BJ (cell line): Measurements from ENCODE around the gene TIGD2. TPM values are rescaled to one million over a fixed set of nuclear protein-coding genes. Genes with fewer than 3 reads are reported as not detected.

Source experiments
- CTCF ChIA-PET: fragments of 350-600 bp; formaldehyde crosslinking; extraction: SDS; loops from one replicate; lab custom pipeline; 2021; ENCODE audit warnings: antibody characterized with exemption, inconsistent platforms; lab: Yijun Ruan, JAX
- POLR2A ChIA-PET: fragments of 300-600 bp; sonication (Branson Sonifier 250); formaldehyde crosslinking; extraction: SDS; loops from one replicate; lab custom pipeline; 2021; ENCODE audit warnings: antibody characterized with exemption; lab: Charles Lee
- DNase-seq: peaks from one replicate; pipeline ENCODE4 v3.0.0-alpha.2; 2011; ENCODE audit warnings: low read depth
- H3K27me3 ChIP-seq: 2 replicates; pipeline ENCODE4 v1.6.0; 2011; ENCODE audit warnings: low read length; ENCODE audit not compliant: control insufficient read depth, insufficient read depth
- H3K36me3 ChIP-seq: 2 replicates; pipeline ENCODE4 v1.5.1; 2011; ENCODE audit warnings: low read length; ENCODE audit not compliant: control insufficient read depth, insufficient read depth
- H3K4me3 ChIP-seq: 2 replicates; pipeline ENCODE4 v1.5.1; 2011; ENCODE audit warnings: low read depth, mild to moderate bottlenecking, control low read depth, low read length
- polyA plus RNA-seq: library from polyadenylated mRNA; depleted of rRNA; stranded (reverse); fragments of >200 nt; gene quantifications from 2 replicates; pipeline ENCODE4 v1.2.3, GENCODE V29; 2011
- TF ChIP-seq, protein P1 (sequence below): IDR thresholded peaks from 2 replicates; pipeline ENCODE4 v1.5.1; 2011; ENCODE audit warnings: low read depth, mild to moderate bottlenecking, control low read depth, inconsistent platforms, low read length, moderate library complexity; ENCODE audit not compliant: insufficient read depth

The TIGD2 gene
- polyA plus RNA-seq, 1 experiment = 4.1 TPM

DNA sequence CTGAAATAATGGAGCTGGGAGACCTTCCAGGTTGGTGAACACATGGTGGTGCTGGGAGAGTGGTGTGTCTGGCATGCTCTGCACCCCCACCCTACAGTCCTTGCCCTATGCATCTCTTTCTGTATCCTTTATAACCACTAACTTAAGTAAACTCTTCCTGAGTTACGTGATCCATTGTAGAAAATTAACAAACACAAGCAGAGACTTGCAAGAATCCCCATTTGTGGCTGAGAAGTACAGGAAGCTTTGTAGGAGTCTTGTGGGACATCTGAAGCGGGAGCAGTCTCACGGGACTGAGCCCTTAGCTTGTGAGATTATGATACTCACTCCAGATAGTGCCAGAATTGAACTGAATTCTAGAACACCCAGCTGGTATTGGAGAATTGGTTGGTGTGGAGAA lies 40.0 kb upstream of the TIGD2 start:
- TF ChIP-seq, protein P1, sequence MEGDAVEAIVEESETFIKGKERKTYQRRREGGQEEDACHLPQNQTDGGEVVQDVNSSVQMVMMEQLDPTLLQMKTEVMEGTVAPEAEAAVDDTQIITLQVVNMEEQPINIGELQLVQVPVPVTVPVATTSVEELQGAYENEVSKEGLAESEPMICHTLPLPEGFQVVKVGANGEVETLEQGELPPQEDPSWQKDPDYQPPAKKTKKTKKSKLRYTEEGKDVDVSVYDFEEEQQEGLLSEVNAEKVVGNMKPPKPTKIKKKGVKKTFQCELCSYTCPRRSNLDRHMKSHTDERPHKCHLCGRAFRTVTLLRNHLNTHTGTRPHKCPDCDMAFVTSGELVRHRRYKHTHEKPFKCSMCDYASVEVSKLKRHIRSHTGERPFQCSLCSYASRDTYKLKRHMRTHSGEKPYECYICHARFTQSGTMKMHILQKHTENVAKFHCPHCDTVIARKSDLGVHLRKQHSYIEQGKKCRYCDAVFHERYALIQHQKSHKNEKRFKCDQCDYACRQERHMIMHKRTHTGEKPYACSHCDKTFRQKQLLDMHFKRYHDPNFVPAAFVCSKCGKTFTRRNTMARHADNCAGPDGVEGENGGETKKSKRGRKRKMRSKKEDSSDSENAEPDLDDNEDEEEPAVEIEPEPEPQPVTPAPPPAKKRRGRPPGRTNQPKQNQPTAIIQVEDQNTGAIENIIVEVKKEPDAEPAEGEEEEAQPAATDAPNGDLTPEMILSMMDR = no peak
- no peak overlapping the region for H3K4me3 ChIP-seq
- H3K27me3 ChIP-seq = no peaks in the 10 kb centered on the region
- ChIA-PET POLR2A (no interaction called here), CTCF (no interaction called here)
- no peak for DNase-seq
- H3K36me3 ChIP-seq = no peaks in the 10 kb centered on the region

DNA sequence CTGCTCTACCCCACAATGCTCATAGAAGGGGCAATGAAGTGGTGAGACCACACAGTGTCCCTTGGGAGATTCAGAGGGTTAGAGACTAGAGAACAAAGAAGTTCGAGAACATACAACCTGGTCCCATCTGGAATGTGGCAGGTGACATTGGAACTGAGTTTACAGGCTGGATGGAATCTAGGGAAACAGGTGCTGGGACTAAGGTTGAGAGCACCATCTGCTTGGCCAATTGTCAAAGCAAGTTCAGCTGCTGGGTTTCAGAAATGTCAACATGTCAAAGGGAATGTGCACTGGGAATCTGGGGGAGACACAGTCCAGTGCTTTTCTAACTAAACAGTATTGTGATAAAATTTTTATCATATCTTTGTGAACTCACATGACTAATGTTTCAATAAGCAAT lies 38.4 kb upstream of the TIGD2 start:
- Histone ChIP-seq H3K27me3 (no peaks in the 10 kb centered on the region), H3K4me3 (no peak overlapping the region), H3K36me3 (no peaks in the 10 kb centered on the region)
- DNase-seq = no peak
- TF ChIP-seq, protein P1 = no peak
- POLR2A ChIA-PET = no interaction called here
- CTCF ChIA-PET = no interaction called here

DNA sequence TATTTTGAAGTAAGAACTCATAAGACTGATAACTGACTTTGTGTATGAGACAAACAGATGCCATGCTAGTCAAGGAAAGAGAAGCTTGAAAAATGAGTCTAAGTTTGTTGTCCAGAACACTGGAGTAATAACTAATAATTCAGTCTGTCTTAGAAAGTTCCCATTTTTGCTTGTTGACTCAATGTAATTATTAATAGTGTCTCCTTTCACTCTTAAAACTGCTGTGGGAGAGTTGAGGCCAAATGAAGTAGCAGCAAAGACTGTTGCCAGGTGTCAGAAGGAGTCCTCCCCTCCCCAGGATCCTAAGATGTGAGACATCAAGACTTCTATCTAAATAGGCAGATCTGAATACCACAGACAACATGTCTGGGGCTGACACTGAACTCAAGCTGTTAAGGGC lies 33.6 kb upstream of the TIGD2 start:
- TF ChIP-seq, protein P1 = no peak
- Histone ChIP-seq H3K36me3 (no peaks in the 10 kb centered on the region), H3K4me3 (no peak overlapping the region), H3K27me3 (peaks cover 3% of the 10 kb centered on the region; the same call in 1 of the 2 replicates)
- no peak for DNase-seq
- ChIA-PET CTCF (interaction anchor here (1.7 kb wide), 1 partner anchor 21 kb away, joined by 3 read pairs; the partner anchor contains the start of gene FAM13A), POLR2A (no interaction called here)

DNA sequence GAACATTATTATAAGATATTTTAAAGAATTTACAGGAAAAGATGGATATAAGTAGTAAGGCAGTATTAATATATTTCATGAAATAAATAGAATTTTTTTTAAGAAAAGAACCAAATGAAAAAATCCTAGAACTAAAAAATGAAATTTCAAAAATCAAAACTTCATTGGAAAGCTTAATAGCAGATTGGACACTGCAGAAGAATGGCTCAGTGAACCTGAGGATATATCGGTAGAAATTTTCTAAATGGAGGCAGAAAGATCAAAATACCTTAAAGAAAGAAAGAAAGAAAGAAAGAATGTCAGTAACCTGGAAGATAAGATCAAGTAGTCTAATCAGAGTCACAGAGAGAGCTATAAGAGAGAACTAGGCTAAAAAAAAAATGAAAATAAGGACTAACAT lies 33.0 kb upstream of the TIGD2 start:
- H3K27me3 ChIP-seq = peaks cover 3% of the 10 kb centered on the region; the same call in 1 of the 2 replicates
- POLR2A ChIA-PET = no interaction called here
- H3K4me3 ChIP-seq = no peak overlapping the region
- H3K36me3 ChIP-seq = no peaks in the 10 kb centered on the region
- TF ChIP-seq, protein P1 = no peak
- CTCF ChIA-PET = interaction anchor here (0.7 to 1.7 kb wide), 2 partner anchors 22 to 546 kb away, joined by 3 read pairs; partner anchors contain the start of gene FAM13A
- no peak for DNase-seq

DNA sequence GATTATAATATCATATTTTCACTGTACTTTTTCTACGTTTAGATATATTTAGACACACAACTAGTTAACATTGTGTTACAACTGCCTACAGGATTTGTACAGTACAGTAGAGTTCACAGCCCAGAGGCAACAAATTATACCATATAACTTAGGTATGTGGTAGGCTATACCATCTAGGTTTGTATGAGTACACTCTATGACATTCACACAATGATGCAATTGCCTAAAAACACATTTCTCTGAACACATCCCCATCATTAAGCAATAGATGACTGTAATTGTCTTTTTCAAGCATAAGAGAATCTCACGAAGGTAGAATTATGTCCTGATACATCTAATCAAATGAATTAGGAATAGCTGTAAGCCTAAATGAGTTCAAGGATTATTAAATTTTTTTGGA lies 12.3 kb upstream of the TIGD2 start:
- ChIA-PET POLR2A (no interaction called here), CTCF (no interaction called here)
- H3K36me3 ChIP-seq = no peaks in the 10 kb centered on the region
- DNase-seq = no peak
- H3K4me3 ChIP-seq = no peak overlapping the region
- H3K27me3 ChIP-seq = peaks cover 5% of the 10 kb centered on the region
- TF ChIP-seq, protein P1 = no peak
